8988T (cell line): ENCODE data around the gene TFB1M.
"Not testable (repeated sequence)": the region's sequence is repeated elsewhere in the genome, so short reads cannot be mapped to it uniquely, and the experiment has no call there.

Experiments used
- DNase-seq: peaks from one replicate; pipeline ENCODE4 v3.0.0; 2011

Gene TFB1M

DNA sequence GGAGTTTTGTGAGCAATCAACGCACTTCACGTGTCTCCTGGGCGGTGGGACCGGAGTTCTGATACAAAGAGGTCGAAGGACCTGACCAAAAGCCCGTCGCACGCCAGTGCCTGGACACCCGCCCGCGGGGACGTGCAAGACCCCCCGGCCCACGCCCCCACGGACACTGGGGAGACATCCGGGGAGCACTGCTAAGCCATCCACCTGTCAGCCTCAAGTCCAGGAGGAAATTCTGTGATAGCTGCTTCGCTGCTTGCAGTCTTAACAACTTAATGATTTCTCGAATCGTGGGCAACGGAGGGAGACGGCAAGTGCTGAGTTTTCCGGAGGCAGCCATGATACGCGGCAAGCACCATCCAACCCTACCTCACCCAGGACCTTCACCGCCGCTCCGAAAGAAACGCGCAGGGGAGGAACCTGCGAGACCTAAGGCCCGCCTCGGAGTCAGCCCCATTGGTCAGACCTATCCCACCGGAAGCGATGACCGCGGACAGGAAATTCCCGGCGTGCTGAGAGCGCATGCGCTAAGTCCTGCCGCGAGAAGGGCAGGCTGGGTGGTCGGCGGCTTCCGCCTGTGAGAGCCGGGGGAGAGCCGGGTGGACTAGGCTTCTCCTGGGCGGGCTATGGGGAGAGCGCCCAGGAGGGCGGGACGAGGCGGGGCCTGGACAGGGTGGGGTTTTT lies at the start of gene TFB1M:
Gene TFB1M, minus strand, starts transcription at position 393 of the 681 bp plus-strand sequence. Its CDS starts 56 bp downstream, at position 337.
- peak; percentile 58 for DNase-seq

GRCh38 chr6:155364021-155364420 lies 49.7 kb upstream of the TFB1M start:
- not testable (repeated sequence) for DNase-seq

GRCh38 chr6:155362968-155363632 lies 48.8 kb upstream of the TFB1M start:
- not testable (repeated sequence) for DNase-seq

GRCh38 chr6:155354167-155354566 lies 39.9 kb upstream of the TFB1M start:
- no peak for DNase-seq

- DNase-seq, result no peak
Measured at GRCh38 chr6:155352811-155353210, 38.5 kb upstream of the TFB1M start.

- DNase-seq, result no peak
Measured at GRCh38 chr6:155352130-155352420, 37.8 kb upstream of the TFB1M start.

GRCh38 chr6:155351273-155352129 lies 37.2 kb upstream of the TFB1M start:
- DNase-seq, result no peak

DNA sequence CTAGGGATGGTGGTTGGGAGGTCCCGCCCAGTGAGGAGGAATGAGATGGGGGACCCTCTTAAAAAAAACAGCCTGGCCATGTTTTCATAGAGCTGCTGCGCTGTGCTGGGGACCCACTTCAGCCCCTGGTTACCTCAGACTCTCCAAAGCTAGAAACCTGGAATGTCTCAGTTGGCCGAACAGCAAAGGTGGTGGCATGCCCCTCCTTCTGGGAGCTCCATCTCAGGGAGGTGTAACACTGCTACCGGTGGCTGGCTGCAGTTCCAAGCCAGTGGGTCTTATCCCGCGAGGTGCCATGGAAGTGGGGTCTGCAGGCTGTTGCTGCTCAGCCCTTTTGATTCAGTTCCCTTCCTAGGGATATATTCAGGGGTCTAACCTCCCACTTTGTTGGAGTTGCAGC lies 35.7 kb upstream of the TFB1M start:
- DNase-seq, result no peak

DNA sequence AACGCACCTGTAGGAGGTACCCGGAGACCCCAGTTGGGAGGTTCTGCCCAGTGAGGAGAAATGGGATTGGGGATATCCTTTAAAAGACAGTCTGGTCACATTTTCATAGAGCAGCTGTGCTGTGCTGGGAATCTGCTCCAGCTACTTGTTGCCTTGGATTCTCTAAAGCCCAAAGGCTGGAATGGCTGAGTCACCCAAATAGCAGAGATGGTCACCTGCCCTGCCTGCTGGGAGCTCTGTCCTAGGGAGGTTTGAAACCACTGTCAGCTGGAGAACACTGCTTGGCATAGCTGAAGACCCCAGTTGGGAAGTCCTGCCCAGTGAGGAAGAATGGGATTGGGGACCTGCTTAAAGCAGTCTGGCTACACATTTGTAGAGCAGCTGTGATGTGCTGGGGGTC lies 34.8 kb upstream of the TFB1M start:
- no peak for DNase-seq

DNA sequence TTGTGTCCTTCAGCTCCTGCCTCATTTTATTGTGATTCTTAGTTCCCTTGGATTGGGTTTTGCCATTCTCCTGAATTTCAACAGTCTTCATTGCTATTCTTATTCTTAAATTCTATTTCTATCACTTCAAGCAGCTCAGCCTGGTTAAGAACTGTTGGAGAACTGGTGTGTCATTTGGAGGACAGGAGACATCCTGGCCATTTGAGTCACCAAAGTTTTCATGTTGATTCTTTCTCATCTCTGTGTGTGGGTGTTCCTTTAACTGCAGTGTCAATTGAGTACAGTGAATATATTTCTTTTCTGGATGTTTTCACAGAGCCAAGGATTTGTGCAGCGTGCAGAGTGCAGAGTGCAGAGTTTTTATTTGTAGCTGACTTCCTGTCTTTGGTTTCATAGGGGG lies 33.5 kb upstream of the TFB1M start:
- DNase-seq, result no peak

GRCh38 chr6:155346957-155347356 lies 32.7 kb upstream of the TFB1M start:
- DNase-seq, result no peak

DNA sequence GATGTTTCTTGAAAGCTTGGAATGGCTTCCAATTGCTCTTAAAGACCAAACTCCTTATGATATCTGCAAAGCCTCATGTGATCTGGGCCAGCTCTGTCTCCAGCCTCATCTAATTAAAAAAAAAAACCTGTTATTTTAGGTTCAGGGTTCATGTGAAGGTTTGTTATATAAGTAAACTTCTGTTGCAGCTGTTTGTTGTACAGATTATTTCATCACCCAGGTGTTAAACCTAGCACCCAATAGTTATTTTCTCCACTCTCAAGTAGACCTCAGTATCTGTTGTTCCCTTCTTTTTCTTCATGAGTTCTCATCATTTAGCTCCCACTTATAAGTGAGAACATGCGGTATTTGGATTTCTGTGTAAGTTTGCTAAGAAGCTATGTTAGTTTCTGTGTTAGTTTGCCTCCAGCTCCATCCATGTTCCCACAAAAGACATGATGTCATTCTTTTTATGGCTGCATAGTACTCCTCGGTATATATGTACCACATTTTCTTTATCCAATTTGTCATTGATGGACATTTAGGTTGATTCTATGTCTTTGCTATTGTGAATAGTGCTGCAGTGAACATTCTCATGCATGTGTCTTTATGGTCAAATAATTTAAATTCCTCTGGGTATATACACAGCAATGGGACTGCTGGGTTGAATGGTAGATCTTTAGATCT lies 30.2 kb upstream of the TFB1M start:
- DNase-seq, result no peak

GRCh38 chr6:155341130-155341828 lies 27.0 kb upstream of the TFB1M start:
- no peak for DNase-seq

GRCh38 chr6:155340464-155341129 lies 26.3 kb upstream of the TFB1M start:
- DNase-seq, result no peak

GRCh38 chr6:155339929-155340328 lies 25.6 kb upstream of the TFB1M start:
- DNase-seq, result not testable (repeated sequence)

DNA sequence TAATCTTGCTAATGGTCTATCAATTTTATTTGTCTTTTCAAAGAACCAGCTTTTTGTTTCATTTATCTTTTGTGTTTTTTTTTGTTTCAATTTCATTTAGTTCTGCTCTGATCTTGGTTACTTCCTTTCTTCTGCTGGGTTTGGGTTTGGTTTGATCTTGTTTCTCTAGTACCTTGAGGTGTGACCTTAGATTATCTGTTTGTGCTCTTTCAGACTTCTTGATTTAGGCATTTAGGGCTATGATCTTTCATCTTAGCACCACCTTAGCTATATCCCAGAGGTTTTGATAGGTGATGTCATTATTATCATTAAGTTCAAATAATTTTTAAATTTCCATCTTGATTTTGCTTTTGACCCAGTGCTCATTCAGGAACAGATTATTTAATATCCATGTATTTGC lies 24.0 kb upstream of the TFB1M start:
- DNase-seq, result not testable (repeated sequence)

GRCh38 chr6:155335265-155335664 lies 21.0 kb upstream of the TFB1M start:
- no peak for DNase-seq

DNA sequence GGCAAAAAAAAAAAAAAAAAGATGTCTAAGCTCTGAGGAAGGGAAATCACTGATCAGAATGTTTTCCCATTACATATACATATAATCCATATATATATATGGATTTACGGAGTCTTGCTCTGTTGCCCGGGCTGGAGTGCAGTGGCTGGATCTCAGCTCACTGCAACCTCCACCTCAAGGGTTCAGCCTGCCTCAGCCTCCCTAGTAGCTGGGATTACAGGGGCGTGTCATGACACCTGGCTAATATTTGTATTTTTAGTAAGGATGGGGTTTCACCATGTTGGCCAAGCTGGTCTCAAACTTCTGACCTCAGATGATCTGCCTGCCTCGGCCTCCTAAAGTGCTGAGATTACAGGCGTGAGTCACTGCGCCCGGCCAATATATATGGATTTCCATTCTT lies 19.8 kb upstream of the TFB1M start:
- DNase-seq, result not testable (repeated sequence)

DNA sequence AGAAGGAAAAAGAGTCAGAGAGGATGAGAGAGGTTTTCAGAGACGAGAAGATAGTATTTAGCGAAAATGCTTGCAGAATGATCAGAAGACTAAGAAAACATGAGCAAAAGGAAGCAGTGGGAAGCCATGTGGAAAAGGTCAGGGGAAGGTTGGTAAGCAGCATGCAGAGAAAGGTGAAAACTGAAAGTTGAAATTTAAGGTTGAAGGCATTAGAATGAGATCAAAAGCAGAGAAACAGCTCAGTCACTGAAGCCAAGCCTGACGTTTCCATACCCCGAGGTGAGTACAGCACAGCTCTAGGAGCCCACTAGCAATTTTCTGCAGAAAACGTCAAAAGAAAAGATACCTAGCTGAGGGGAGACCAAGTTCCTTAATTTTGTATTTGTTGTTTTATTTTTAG lies 19.1 kb upstream of the TFB1M start:
- DNase-seq, result no peak

DNA sequence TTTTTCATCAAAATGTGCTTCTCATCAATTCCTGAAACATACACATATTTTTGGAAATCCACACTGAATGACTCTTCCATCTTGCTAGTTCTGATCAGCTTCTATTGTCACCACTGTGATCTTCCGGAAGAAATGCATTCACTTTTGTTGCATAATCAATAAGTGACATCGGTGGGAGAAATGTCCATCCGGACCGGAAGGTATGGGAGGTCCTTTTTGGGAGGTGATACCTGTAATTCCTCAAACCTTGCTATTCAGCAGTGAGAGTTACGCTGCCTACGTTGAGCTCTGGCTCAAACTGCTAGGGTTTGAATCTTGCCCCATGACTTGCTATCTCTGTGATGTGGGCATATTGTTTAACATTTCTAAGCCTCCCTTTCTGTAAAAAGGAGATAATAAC lies 16.6 kb upstream of the TFB1M start:
- no peak for DNase-seq

- DNase-seq, result no peak
Measured at GRCh38 chr6:155330133-155330734, 15.9 kb upstream of the TFB1M start.
